Sigmoid colon (tissue), 7 donors: ENCODE results near the gene GRK6. TPM values are rescaled to one million over a fixed set of nuclear protein-coding genes. Genes with fewer than 3 reads are reported as not detected.

Experiments used
- DNase-seq: peaks from one replicate; pipeline ENCODE4 v3.0.0-alpha.2; 2019
- H3K27ac ChIP-seq, 4 donors: fragments of 200-600 bp; sonication (generic); one replicate each; pipeline ENCODE4 v1.5.1; 2016 to 2019; ENCODE audit warnings: mild to moderate bottlenecking in 1 of 4
- H3K27me3 ChIP-seq, 3 donors: fragments of 200-600 bp; sonication (generic); one replicate each; pipeline ENCODE4 v1.5.1; 2019; ENCODE audit warnings: mild to moderate bottlenecking in 1 of 3
- H3K36me3 ChIP-seq, 4 donors: fragments of 200-600 bp; sonication (generic); one replicate each; pipeline ENCODE4 v1.5.1; 2016 to 2019
- H3K4me1 ChIP-seq, 4 donors: fragments of 200-600 bp; sonication (generic); one replicate each; pipeline ENCODE4 v1.5.1; 2017 to 2019
- H3K4me3 ChIP-seq, 4 donors: fragments of 200-600 bp; sonication (generic); one replicate each; pipeline ENCODE4 v1.5.1; 2017 to 2019; ENCODE audit warnings: mild to moderate bottlenecking in 2 of 4, moderate library complexity in 1 of 4
- H3K9me3 ChIP-seq, 4 donors: fragments of 200-600 bp in 3 of 4; sonication (generic) in 3 of 4; one replicate each; pipeline versions ENCODE4 v1.5.1 to v1.6.1; 2013 to 2019
- CTCF ChIP-seq, 4 experiments: fragments of 450-650 bp in 3 of 4; fragments of 200-600 bp in 1 of 4; IDR thresholded peaks; one replicate each; pipeline ENCODE4 v1.5.1; 2016 to 2019; ENCODE audit warnings: antibody characterized with exemption in 4 of 4, mild to moderate bottlenecking in 3 of 4, moderate library complexity in 2 of 4
- EP300 ChIP-seq, 4 donors: sonication (generic); formaldehyde crosslinking; IDR thresholded peaks; one replicate each; pipeline ENCODE4 v1.6.1; 2017; ENCODE audit warnings: antibody characterized with exemption in 4 of 4
- POLR2A ChIP-seq, 2 donors: fragments of 450-650 bp; IDR thresholded peaks; one replicate each; pipeline ENCODE4 v1.6.1; 2016; ENCODE audit warnings: antibody characterized with exemption in 2 of 2, mild to moderate bottlenecking in 2 of 2, moderate library complexity in 2 of 2
- POLR2AphosphoS5 ChIP-seq, 4 donors: sonication (generic); formaldehyde crosslinking; IDR thresholded peaks; one replicate each; pipeline ENCODE4 v1.6.1; 2017; ENCODE audit warnings: antibody characterized with exemption in 4 of 4
- WGBS, 2 donors: extraction: QIAGEN DNeasy Blood & Tissue Kit; methylation state at CpG; one replicate each; pipeline ENCODE4 v1.1.7; 2013; 5-methylcytosine and 5-hydroxymethylcytosine counted together
- intact Hi-C: fragments of 100-400 bp; cut with DNase I; formaldehyde crosslinking; loops from one replicate; pipeline ENCODE4 v1.15.1; 2023
- polyA plus RNA-seq, 3 donors: library from polyadenylated mRNA; stranded (reverse); fragments of 200-250 nt; gene quantifications; one replicate each; pipeline ENCODE4 v1.2.3, GENCODE V29; 2013
- total RNA-seq, 4 donors: library from RNA; depleted of rRNA; stranded (reverse); fragments of >200 nt; gene quantifications; one replicate each; pipeline ENCODE4 v1.1.0, GENCODE V29; 2016
- donor health status: healthy with polysubstance abuse.
- donor health status: Bipolar disorder and iron deficiency.
- donor health status: healthy.

The GRK6 gene
- total and polyA plus RNA-seq, 7 donors: 16.5 to 47.9 (median 21.9) TPM

GRCh38 chr5:177491983-177492746 is 65.7 kb downstream of the GRK6 start:
- 92 to 94% methylated on average over 54 of the region's 54 CpGs for WGBS, 2 donors
- DNase-seq: no peak
- no peaks in the 10 kb centered on the region for H3K27me3 ChIP-seq
- peaks cover 0 to 95% (median 85%) of the 10 kb centered on the region in 4 donors for H3K4me1 ChIP-seq
- peak overlapping the region in 3 of 4 donors; percentile 66 to 92 (median 81) for H3K4me3 ChIP-seq
- H3K27ac ChIP-seq: peak overlapping the region; percentile 95 to 99 (median 97)
- intact Hi-C loops: no loop called here
- no peak for TF ChIP-seq EP300 (IDR thresholded peaks at IDR 0.05)
- TF ChIP-seq CTCF (IDR thresholded peaks at IDR 0.05): no peak
- TF ChIP-seq POLR2AphosphoS5 (IDR thresholded peaks at IDR 0.05): peak in 1 of 4 donors; percentile 15
- no peak for TF ChIP-seq POLR2A (IDR thresholded peaks at IDR 0.05)
- H3K9me3 ChIP-seq: no peaks in the 10 kb centered on the region
- H3K36me3 ChIP-seq: peaks cover 43 to 67% (median 56%) of the 10 kb centered on the region in 4 donors

Other genes starting within 250 kb of the GRK6 start
- 10 to 100 TPM; 22.3 to 33.6 (median 29.4) TPM for gene RAB24, start 123.0 kb upstream of the GRK6 start, total RNA-seq
- 10 to 100 TPM; 35.4 to 64.6 (median 50.4) TPM for gene RAB24, start 123.0 kb upstream of the GRK6 start, polyA plus RNA-seq
- 10 to 100 TPM; 59.3 to 64.9 (median 62.4) TPM for gene PRELID1, start 122.9 kb upstream of the GRK6 start, total RNA-seq
- gene PRELID1, start 122.9 kb upstream of the GRK6 start, polyA plus RNA-seq: 100 to 1,000 TPM; 231 to 330 (median 257) TPM
- 10 to 100 TPM in 2 of 4 donors, 1 to 10 TPM in 2; 7.2 to 23.8 (median 12.9) TPM for gene MXD3, start 114.8 kb upstream of the GRK6 start, total RNA-seq
- 10 to 100 TPM in 1 of 3 donors, 1 to 10 TPM in 2; 2.1 to 20.7 (median 5.4) TPM for gene MXD3, start 114.8 kb upstream of the GRK6 start, polyA plus RNA-seq
- gene LMAN2, start 75.0 kb upstream of the GRK6 start, total RNA-seq: 100 to 1,000 TPM in 2 of 4 donors, 10 to 100 TPM in 2; 87.5 to 169 (median 98.2) TPM
- gene LMAN2, start 75.0 kb upstream of the GRK6 start, polyA plus RNA-seq: 100 to 1,000 TPM in 2 of 3 donors, 10 to 100 TPM in 1; 62.5 to 244 (median 115) TPM
- gene RGS14, start 68.8 kb upstream of the GRK6 start, total RNA-seq: 10 to 100 TPM in 3 of 4 donors, 1 to 10 TPM in 1; 9.6 to 26.6 (median 16.7) TPM
- gene RGS14, start 68.8 kb upstream of the GRK6 start, polyA plus RNA-seq: 10 to 100 TPM; 12.7 to 21.0 (median 16.2) TPM
- not detected for gene SLC34A1, start 42.2 kb upstream of the GRK6 start, total RNA-seq
- under 1 TPM in 1 of 3 donors, not detected in 2; 0.04 TPM for gene SLC34A1, start 42.2 kb upstream of the GRK6 start, polyA plus RNA-seq
- gene PFN3, start 26.0 kb upstream of the GRK6 start, total RNA-seq: not detected
- not detected for gene PFN3, start 26.0 kb upstream of the GRK6 start, polyA plus RNA-seq
- under 1 TPM in 3 of 4 donors, not detected in 1; 0.36 to 0.83 (median 0.81) TPM for gene F12, start 17.1 kb upstream of the GRK6 start, total RNA-seq
- gene F12, start 17.1 kb upstream of the GRK6 start, polyA plus RNA-seq: 10 to 100 TPM in 1 of 3 donors, 1 to 10 TPM in 2; 3.6 to 14.0 (median 8.1) TPM
- 1 to 10 TPM in 3 of 4 donors, under 1 TPM in 1; 0.82 to 2.5 (median 1.7) TPM for gene PRR7, start 20.1 kb downstream of the GRK6 start, total RNA-seq
- 1 to 10 TPM in 1 of 3 donors, not detected in 2; 3.7 TPM for gene PRR7, start 20.1 kb downstream of the GRK6 start, polyA plus RNA-seq
- gene DBN1, start 47.0 kb downstream of the GRK6 start, total RNA-seq: 10 to 100 TPM; 54.8 to 100.0 (median 82.3) TPM
- 10 to 100 TPM in 2 of 3 donors, 1 to 10 TPM in 1; 6.0 to 22.2 (median 16.9) TPM for gene DBN1, start 47.0 kb downstream of the GRK6 start, polyA plus RNA-seq
- gene PDLIM7, start 70.9 kb downstream of the GRK6 start, total RNA-seq: 100 to 1,000 TPM; 274 to 923 (median 482) TPM
- gene PDLIM7, start 70.9 kb downstream of the GRK6 start, polyA plus RNA-seq: 10 to 100 TPM in 2 of 3 donors, 1 to 10 TPM in 1; 7.2 to 58.5 (median 14.4) TPM
- 1 to 10 TPM; 4.6 to 8.0 (median 6.5) TPM for gene DOK3, start 83.2 kb downstream of the GRK6 start, total RNA-seq
- 10 to 100 TPM in 1 of 3 donors, 1 to 10 TPM in 2; 3.0 to 20.2 (median 7.2) TPM for gene DOK3, start 83.2 kb downstream of the GRK6 start, polyA plus RNA-seq
- gene DDX41, start 90.3 kb downstream of the GRK6 start, total RNA-seq: 10 to 100 TPM; 47.8 to 55.1 (median 51.6) TPM
- 10 to 100 TPM; 69.7 to 78.4 (median 72.6) TPM for gene DDX41, start 90.3 kb downstream of the GRK6 start, polyA plus RNA-seq
- gene FAM193B, start 127.9 kb downstream of the GRK6 start, total RNA-seq: 10 to 100 TPM; 39.6 to 82.8 (median 43.9) TPM
- gene FAM193B, start 127.9 kb downstream of the GRK6 start, polyA plus RNA-seq: 10 to 100 TPM in 2 of 3 donors, 1 to 10 TPM in 1; 9.0 to 87.4 (median 10.2) TPM
- 10 to 100 TPM; 48.9 to 64.5 (median 55.6) TPM for gene TMED9, start 165.5 kb downstream of the GRK6 start, total RNA-seq
- gene TMED9, start 165.5 kb downstream of the GRK6 start, polyA plus RNA-seq: 100 to 1,000 TPM in 1 of 3 donors, 10 to 100 TPM in 2; 37.2 to 221 (median 73.8) TPM
- 10 to 100 TPM; 13.3 to 18.5 (median 15.6) TPM for gene B4GALT7, start 173.5 kb downstream of the GRK6 start, total RNA-seq
- 10 to 100 TPM in 2 of 3 donors, 1 to 10 TPM in 1; 4.9 to 25.8 (median 13.8) TPM for gene B4GALT7, start 173.5 kb downstream of the GRK6 start, polyA plus RNA-seq